GM12801 (cell line): ENCODE data around the gene AFF3.

Experiments
- TF ChIP-seq, protein P1 (sequence below): IDR thresholded peaks from one replicate; pipeline ENCODE4 v1.5.1; 2011; ENCODE audit warnings: control low read depth; ENCODE audit not compliant: insufficient read length; ENCODE audit errors: extremely low read depth

The AFF3 gene

DNA sequence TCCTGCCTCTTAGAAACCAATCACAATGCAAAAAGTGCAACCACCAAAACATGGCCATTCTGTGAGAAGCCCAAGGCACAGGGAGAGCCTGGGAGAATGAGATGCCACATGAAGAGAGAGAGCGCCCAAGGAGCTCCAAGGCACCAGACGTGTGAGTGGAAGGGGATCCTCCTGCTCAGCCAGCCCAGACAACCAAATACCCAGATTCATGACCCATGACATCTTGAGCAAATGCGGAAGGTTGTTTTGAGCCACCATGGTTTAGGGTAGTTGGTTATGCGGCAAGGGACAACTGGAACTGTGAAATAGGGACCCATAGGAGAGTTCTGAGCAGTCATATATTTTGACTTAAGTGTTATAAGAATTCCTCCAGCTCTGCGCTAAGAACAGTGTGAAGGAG lies 7.0 kb downstream of the AFF3 start:
- TF ChIP-seq, protein P1, sequence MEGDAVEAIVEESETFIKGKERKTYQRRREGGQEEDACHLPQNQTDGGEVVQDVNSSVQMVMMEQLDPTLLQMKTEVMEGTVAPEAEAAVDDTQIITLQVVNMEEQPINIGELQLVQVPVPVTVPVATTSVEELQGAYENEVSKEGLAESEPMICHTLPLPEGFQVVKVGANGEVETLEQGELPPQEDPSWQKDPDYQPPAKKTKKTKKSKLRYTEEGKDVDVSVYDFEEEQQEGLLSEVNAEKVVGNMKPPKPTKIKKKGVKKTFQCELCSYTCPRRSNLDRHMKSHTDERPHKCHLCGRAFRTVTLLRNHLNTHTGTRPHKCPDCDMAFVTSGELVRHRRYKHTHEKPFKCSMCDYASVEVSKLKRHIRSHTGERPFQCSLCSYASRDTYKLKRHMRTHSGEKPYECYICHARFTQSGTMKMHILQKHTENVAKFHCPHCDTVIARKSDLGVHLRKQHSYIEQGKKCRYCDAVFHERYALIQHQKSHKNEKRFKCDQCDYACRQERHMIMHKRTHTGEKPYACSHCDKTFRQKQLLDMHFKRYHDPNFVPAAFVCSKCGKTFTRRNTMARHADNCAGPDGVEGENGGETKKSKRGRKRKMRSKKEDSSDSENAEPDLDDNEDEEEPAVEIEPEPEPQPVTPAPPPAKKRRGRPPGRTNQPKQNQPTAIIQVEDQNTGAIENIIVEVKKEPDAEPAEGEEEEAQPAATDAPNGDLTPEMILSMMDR = no peak

DNA sequence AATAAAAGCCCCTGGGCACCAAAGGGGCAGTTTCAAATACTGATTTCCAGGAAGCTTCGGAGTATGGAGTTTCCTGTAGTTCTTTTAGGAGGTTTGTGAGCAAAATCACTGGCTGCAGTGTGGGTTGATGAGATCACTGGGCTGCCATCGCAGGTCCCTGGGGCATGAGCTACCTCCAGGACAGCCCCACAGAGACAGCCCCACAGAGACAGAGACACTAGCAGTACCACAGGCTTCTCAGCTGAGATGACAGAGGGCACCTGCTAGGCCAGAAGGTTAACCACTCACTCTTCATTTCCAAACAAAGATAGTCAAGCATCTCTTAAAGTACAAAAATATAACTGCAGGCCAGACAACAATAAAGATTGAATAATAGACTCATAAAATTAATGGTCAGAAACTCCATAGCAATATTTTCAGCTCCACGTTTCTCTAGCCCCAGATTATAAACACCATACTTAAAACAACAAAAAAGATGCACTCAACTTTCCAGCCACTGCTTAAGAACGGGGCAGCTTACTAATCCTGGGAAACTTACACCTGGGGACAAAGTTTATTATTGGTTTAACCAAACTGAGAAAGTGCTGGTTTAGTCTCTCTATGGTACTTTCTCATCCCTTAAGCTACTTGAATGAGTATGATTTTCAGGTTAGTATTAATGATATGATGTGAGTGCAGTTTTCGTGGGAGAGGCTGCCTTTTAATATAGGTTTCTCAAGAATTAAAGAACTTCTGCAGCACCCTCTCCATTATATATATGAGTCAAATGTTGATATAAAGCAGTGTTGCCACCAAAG lies 11.6 kb downstream of the AFF3 start:
- TF ChIP-seq, protein P1 = no peak

DNA sequence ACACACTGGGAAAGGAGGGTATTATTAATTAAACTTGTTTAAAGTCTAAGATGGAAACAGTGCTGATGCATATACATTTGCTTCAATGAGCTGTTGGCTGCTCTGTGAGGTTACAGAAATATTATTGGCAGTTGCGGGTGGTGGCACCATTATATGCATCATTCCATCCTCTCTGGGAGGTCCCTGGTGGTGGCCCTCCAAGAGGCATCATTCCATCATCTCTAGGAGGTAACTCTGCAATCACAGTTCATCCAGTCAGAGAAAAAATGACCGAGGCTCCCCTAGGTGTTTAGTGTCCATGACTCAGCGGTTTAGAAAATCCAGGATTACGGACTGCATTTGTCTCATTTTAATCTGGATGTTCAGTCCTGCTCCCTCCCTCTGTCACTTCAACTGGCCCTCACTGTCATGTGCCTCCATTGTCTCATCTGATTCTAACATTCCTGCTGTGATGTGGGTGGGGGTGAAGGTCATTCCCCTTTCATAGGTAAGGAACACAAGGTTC lies 15.4 kb downstream of the AFF3 start:
- TF ChIP-seq, protein P1 = no peak

DNA sequence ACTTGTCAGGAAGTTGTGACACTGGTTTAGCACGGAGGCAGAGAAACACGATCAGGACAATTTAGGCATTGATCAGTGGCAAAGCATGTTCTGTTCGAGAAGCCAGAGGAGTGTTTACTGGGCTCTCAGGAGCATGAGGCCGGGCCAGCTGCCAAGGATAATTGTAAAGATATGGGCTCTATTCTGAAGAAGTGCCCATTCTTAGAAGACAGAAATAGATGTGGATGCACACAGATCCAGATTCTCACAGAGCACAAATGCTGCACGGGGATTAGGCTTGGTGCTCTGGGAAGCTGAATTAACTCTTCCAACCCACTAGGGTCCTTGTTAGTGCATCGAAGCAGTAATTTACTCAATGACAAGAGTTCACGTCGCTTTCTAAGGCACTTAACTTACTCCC lies 16.2 kb downstream of the AFF3 start:
- TF ChIP-seq, protein P1 = no peak

DNA sequence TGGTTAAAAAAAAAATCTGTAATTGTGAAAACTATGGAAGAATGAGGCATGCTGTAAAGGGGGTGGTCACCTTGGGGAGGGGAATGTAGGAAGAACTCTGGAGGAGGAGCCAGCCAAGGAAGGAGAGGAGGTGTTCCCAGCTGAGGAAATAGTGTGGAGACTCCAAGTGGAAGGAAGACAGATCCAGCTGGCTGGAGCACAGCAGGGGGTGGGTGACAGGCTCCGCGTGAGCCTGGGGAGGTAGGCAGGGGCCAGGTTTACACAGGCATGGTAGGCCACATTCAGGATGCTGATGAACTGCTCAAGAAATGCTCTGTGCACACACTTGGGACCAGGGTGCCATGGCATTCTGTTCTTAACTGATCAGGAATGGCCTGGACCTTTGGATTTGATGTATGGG lies 16.8 kb downstream of the AFF3 start:
- TF ChIP-seq, protein P1 = no peak

DNA sequence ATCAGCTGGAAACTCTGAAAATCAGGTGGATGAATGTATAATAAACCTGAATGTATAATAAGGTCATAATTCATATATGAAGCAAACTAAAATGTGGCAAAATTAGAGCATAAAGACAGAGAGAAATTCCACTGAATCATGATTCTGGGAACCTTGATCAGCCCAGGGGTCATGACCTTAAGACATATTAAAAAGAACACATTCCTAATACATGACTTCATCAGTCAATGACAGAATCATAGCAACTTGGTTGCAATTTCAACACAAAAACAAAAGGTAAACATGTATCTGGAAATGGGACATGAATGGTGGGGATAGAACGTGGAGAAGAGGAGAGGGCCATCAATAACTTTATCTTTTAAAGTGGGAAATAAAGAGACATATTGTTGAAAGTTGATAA lies 17.6 kb downstream of the AFF3 start:
- TF ChIP-seq, protein P1 = no peak

DNA sequence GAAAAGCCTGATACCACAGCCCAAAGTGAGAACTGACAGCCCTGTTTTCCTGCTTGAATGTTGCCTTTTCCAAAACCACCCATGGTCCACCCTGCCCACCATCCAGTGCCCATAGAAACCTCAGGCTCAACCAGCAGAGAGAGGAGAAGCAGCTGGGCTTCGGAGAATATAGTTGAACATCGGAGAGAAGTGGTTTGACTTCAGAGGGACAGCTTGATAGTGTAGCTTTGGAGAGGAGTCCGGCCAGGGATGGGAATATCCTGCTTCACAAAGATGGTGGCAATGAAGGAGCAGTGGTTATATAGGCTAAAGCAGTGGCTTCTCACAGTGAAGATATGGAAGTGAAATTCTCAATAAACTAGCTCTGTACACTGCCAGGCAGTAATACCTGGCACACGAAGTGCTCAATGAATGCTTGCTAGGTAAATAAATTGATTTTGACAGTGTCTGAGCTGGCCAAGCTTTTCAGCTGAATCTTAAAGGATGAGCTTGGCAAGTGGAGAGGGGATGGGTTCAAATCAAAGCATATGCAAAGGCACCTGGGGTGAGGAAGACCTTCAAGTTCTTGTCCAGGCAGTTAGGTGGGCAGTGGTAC lies 21.2 kb downstream of the AFF3 start:
- TF ChIP-seq, protein P1 = no peak
